ENCODE data around the gene ATOX1. TPM values are rescaled to one million over a fixed set of nuclear protein-coding genes. Genes with fewer than 3 reads are reported as not detected.
"Not testable (repeated sequence)": the region's sequence is repeated elsewhere in the genome, so short reads cannot be mapped to it uniquely, and the experiment has no call there.

The ATOX1 gene
- total RNA-seq, 1 donor from 2014 or later, result 265 TPM

DNA sequence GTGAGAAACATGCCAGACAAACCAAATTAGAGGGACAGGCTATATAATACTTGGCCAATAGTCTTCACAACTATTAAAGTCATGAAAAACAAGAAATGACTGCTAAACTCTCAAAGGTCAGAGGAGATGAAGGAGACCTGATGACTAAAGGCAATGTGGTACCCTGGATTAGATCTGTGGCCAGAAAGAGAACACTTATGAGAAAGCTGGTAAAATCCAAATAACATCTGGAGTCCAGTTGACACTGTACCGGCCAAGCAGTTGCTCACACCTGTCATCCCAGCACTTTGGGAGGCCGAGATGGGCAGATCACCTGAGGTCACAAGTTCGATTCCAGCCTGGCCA is 24.4 kb downstream of the ATOX1 start:
- no peaks in the 10 kb centered on the region for H3K27me3 ChIP-seq (ENCODE audit: insufficient read depth, low read length)
- H3K9ac ChIP-seq (ENCODE audit: low read length), result no peak overlapping the region
- H3K4me1 ChIP-seq (ENCODE audit: insufficient read depth, low read length), result peaks cover 8% of the 10 kb centered on the region
- H3K9me3 Mint-ChIP-seq (ENCODE audit: unreplicated experiment), result peaks cover 11% of the 10 kb centered on the region
- H3K27me3 Mint-ChIP-seq (ENCODE audit: low read depth, unreplicated experiment), result no peaks in the 10 kb centered on the region
- no peaks in the 10 kb centered on the region for H3K36me3 ChIP-seq (ENCODE audit: insufficient read depth, low read length)
- H3K4me3 Mint-ChIP-seq (ENCODE audit: unreplicated experiment), result no peak overlapping the region
- H3K79me2 ChIP-seq (ENCODE audit: insufficient read depth, low read length), result no peaks in the 10 kb centered on the region
- peaks cover 24% of the 10 kb centered on the region for H3K4me1 Mint-ChIP-seq (ENCODE audit: low read depth, unreplicated experiment)
- H2AFZ ChIP-seq (ENCODE audit: low read depth, low read length), result no peak overlapping the region
- TF ChIP-seq, protein P1, sequence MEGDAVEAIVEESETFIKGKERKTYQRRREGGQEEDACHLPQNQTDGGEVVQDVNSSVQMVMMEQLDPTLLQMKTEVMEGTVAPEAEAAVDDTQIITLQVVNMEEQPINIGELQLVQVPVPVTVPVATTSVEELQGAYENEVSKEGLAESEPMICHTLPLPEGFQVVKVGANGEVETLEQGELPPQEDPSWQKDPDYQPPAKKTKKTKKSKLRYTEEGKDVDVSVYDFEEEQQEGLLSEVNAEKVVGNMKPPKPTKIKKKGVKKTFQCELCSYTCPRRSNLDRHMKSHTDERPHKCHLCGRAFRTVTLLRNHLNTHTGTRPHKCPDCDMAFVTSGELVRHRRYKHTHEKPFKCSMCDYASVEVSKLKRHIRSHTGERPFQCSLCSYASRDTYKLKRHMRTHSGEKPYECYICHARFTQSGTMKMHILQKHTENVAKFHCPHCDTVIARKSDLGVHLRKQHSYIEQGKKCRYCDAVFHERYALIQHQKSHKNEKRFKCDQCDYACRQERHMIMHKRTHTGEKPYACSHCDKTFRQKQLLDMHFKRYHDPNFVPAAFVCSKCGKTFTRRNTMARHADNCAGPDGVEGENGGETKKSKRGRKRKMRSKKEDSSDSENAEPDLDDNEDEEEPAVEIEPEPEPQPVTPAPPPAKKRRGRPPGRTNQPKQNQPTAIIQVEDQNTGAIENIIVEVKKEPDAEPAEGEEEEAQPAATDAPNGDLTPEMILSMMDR (IDR thresholded peaks at IDR 0.05; ENCODE audit: insufficient read depth, low read depth, low read length), result no peak
- no peak for TF ChIP-seq EZH2 (IDR thresholded peaks at IDR 0.05; ENCODE audit: insufficient read depth, low read length)
- DNase-seq (ENCODE audit: low read depth) (no peak), FAIRE-seq (no peak)
- H3K36me3 Mint-ChIP-seq (ENCODE audit: low read depth, unreplicated experiment), result peaks cover 6% of the 10 kb centered on the region
- no peak overlapping the region for H3K27ac Mint-ChIP-seq (ENCODE audit: unreplicated experiment)
- no peak overlapping the region for H3K4me3 ChIP-seq (ENCODE audit: insufficient read depth, low read depth, low read length)
- no peak overlapping the region for H3K27ac ChIP-seq (ENCODE audit: low read depth, low read length)
- H4K20me1 ChIP-seq (ENCODE audit: insufficient read depth, low read length), result no peaks in the 10 kb centered on the region
- H3K4me2 ChIP-seq (ENCODE audit: low read length), result no peak overlapping the region
- H3K9me3 ChIP-seq (ENCODE audit: insufficient read depth, low read depth, low read length), result no peaks in the 10 kb centered on the region

DNA sequence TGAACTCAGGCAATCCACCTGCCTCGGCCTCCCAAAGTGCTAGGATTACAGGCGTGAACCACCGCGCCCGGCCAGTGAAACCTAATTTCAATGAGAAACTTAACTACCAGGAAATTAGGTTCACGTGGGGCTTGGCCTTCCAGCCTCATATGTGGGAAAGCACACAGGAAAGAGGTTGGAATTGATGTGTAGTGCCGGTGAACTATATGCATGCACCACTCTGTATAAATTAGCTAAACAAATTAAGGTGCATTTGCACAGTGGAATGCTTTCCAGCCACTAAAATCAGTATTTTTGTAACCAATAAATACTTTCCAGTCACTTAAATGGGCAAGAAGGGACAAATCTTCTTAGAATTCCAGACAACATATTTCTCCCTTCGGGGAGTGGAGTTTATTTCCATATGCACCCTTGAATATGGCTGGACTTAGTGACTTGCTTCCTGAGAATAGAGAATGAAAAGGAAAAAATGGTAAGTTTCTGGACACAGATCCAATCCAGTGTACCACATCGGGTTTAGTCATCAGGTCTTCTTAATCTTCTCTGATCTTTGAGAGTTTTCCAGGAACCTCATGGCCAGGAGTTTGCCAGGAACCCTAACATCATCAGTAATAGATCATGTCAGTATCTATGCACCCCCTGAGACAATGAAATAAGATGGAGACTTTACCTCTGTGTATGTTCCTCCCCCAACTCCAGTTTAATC is 24.9 kb downstream of the ATOX1 start:
- Mint-ChIP-seq H3K4me3 (ENCODE audit: unreplicated experiment) (no peak overlapping the region), H3K27ac (ENCODE audit: unreplicated experiment) (no peak overlapping the region), H3K27me3 (ENCODE audit: low read depth, unreplicated experiment) (no peaks in the 10 kb centered on the region), H3K9me3 (ENCODE audit: unreplicated experiment) (peaks cover 11% of the 10 kb centered on the region), H3K4me1 (ENCODE audit: low read depth, unreplicated experiment) (peaks cover 20% of the 10 kb centered on the region), H3K36me3 (ENCODE audit: low read depth, unreplicated experiment) (peaks cover 6% of the 10 kb centered on the region)
- no peaks in the 10 kb centered on the region for H3K9me3 ChIP-seq (ENCODE audit: insufficient read depth, low read depth, low read length)
- TF ChIP-seq, protein P1 (IDR thresholded peaks at IDR 0.05; ENCODE audit: insufficient read depth, low read depth, low read length), result no peak
- no peak overlapping the region for H3K27ac ChIP-seq (ENCODE audit: low read depth, low read length)
- no peak overlapping the region for H2AFZ ChIP-seq (ENCODE audit: low read depth, low read length)
- peaks cover 5% of the 10 kb centered on the region for H3K4me1 ChIP-seq (ENCODE audit: insufficient read depth, low read length)
- H3K79me2 ChIP-seq (ENCODE audit: insufficient read depth, low read length), result no peaks in the 10 kb centered on the region
- no peak overlapping the region for H3K4me2 ChIP-seq (ENCODE audit: low read length)
- FAIRE-seq (no peak), DNase-seq (ENCODE audit: low read depth) (peak; percentile 87)
- H3K4me3 ChIP-seq (ENCODE audit: insufficient read depth, low read depth, low read length), result no peak overlapping the region
- no peaks in the 10 kb centered on the region for H3K36me3 ChIP-seq (ENCODE audit: insufficient read depth, low read length)
- H4K20me1 ChIP-seq (ENCODE audit: insufficient read depth, low read length), result no peaks in the 10 kb centered on the region
- H3K27me3 ChIP-seq (ENCODE audit: insufficient read depth, low read length), result no peaks in the 10 kb centered on the region
- H3K9ac ChIP-seq (ENCODE audit: low read length), result no peak overlapping the region

DNA sequence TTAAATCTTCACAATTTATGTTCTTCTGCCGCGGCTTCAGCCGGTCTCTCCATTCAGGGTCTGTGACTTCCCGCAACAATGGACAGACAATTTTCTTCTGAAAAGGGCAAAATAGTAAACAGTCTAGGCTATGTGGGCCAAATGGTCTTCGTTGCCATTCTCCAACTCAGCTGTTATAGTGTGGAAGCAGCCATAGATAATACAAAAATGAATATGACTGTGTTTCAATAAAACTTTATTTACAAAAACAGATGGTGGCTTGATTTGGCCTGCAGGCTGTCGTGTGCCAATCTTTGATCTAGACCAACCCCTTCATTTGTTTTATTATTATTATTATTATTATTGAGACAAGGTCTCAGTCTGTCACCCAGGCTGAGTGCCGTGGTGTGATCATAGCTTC is 28.1 kb downstream of the ATOX1 start:
- H3K27ac Mint-ChIP-seq (ENCODE audit: unreplicated experiment), result no peak overlapping the region
- TF ChIP-seq, protein P1 (IDR thresholded peaks at IDR 0.05; ENCODE audit: insufficient read depth, low read depth, low read length), result no peak
- TF ChIP-seq EZH2 (IDR thresholded peaks at IDR 0.05; ENCODE audit: insufficient read depth, low read length), result no peak
- FAIRE-seq (no peak), DNase-seq (ENCODE audit: low read depth) (no peak)
- peaks cover 7% of the 10 kb centered on the region for H3K4me1 Mint-ChIP-seq (ENCODE audit: low read depth, unreplicated experiment)
- H3K9me3 Mint-ChIP-seq (ENCODE audit: unreplicated experiment), result peaks cover 11% of the 10 kb centered on the region
- no peaks in the 10 kb centered on the region for H3K36me3 ChIP-seq (ENCODE audit: insufficient read depth, low read length)
- no peaks in the 10 kb centered on the region for H3K27me3 Mint-ChIP-seq (ENCODE audit: low read depth, unreplicated experiment)
- no peaks in the 10 kb centered on the region for H4K20me1 ChIP-seq (ENCODE audit: insufficient read depth, low read length)
- H3K27ac ChIP-seq (ENCODE audit: low read depth, low read length), result no peak overlapping the region
- H3K4me2 ChIP-seq (ENCODE audit: low read length), result no peak overlapping the region
- no peaks in the 10 kb centered on the region for H3K9me3 ChIP-seq (ENCODE audit: insufficient read depth, low read depth, low read length)
- no peak overlapping the region for H3K9ac ChIP-seq (ENCODE audit: low read length)
- H3K4me3 ChIP-seq (ENCODE audit: insufficient read depth, low read depth, low read length), result no peak overlapping the region
- peaks cover 4% of the 10 kb centered on the region for H3K36me3 Mint-ChIP-seq (ENCODE audit: low read depth, unreplicated experiment)
- H3K27me3 ChIP-seq (ENCODE audit: insufficient read depth, low read length), result no peaks in the 10 kb centered on the region
- no peak overlapping the region for H2AFZ ChIP-seq (ENCODE audit: low read depth, low read length)
- no peak overlapping the region for H3K4me3 Mint-ChIP-seq (ENCODE audit: unreplicated experiment)
- no peaks in the 10 kb centered on the region for H3K4me1 ChIP-seq (ENCODE audit: insufficient read depth, low read length)
- H3K79me2 ChIP-seq (ENCODE audit: insufficient read depth, low read length), result no peaks in the 10 kb centered on the region

DNA sequence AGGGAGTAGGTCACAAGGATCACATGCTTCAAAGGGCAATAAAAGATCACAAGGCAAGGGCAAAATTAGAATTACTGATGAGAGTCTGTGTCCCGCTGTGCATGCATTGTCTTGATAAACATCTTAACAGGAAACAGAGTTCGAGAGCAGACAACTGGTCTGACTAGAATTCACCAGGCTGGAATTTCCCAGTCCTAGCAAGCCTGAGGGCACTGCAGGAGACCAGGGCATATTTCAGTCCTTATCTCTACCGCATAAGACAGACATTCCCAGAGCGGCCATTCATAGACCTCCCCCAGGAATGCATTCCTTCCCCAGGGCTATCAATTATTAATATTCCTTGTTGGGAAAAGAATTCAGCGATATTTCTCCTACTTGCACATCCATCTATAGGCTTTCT is 28.8 kb downstream of the ATOX1 start:
- peak; percentile 71 for DNase-seq (ENCODE audit: low read depth)
- FAIRE-seq; H3K9me3 ChIP-seq (ENCODE audit: insufficient read depth, low read depth, low read length); H4K20me1 ChIP-seq (ENCODE audit: insufficient read depth, low read length); H3K27me3 ChIP-seq (ENCODE audit: insufficient read depth, low read length); H3K9ac ChIP-seq (ENCODE audit: low read length); H3K4me3 ChIP-seq (ENCODE audit: insufficient read depth, low read depth, low read length); H3K4me3 Mint-ChIP-seq (ENCODE audit: unreplicated experiment); H3K4me2 ChIP-seq (ENCODE audit: low read length); H3K27me3 Mint-ChIP-seq (ENCODE audit: low read depth, unreplicated experiment); H3K4me1 Mint-ChIP-seq (ENCODE audit: low read depth, unreplicated experiment); H2AFZ ChIP-seq (ENCODE audit: low read depth, low read length); H3K79me2 ChIP-seq (ENCODE audit: insufficient read depth, low read length); H3K4me1 ChIP-seq (ENCODE audit: insufficient read depth, low read length); H3K36me3 ChIP-seq (ENCODE audit: insufficient read depth, low read length); H3K36me3 Mint-ChIP-seq (ENCODE audit: low read depth, unreplicated experiment): not testable (repeated sequence)
- Mint-ChIP-seq H3K27ac (ENCODE audit: unreplicated experiment) (peak overlapping the region; percentile 86), H3K9me3 (ENCODE audit: unreplicated experiment) (peaks cover 11% of the 10 kb centered on the region)
- H3K27ac ChIP-seq (ENCODE audit: low read depth, low read length), result peak overlapping the region; percentile 42
